CD4-positive, alpha-beta T cell treated with Interleukin-21 for 1 hour (primary cell): ENCODE measurements around the gene PMM2.

Experiments used
- DNase-seq: peaks from one replicate; pipeline ENCODE4 v3.0.0-alpha.2; 2020

PMM2 gene

GRCh38 chr16:8892101-8892575 is 94.5 kb downstream of the PMM2 start:
- no peak for DNase-seq

GRCh38 chr16:8893426-8893825 is 95.8 kb downstream of the PMM2 start:
- DNase-seq = no peak

- no peak for DNase-seq
Observed at GRCh38 chr16:8893976-8894690, 96.5 kb downstream of the PMM2 start.

GRCh38 chr16:8894736-8895334 is 97.2 kb downstream of the PMM2 start:
- no peak for DNase-seq

GRCh38 chr16:8898660-8899318 is 101.2 kb downstream of the PMM2 start:
- no peak for DNase-seq
